HUES6 (cell line): ENCODE results near the gene CNTN5.
"Not testable (repeated sequence)": the region's sequence is repeated elsewhere in the genome, so short reads cannot be mapped to it uniquely, and the experiment has no call there.

Source experiments
- H3K27ac ChIP-seq: 2 replicates; pipeline ENCODE4 v1.7.0; 2013; ENCODE audit warnings: low read depth, mild to moderate bottlenecking, low read length, inconsistent platforms
- H3K27me3 ChIP-seq: 2 replicates; pipeline ENCODE4 v1.6.1; 2013; ENCODE audit warnings: low read length; ENCODE audit not compliant: control insufficient read depth, insufficient read depth
- H3K36me3 ChIP-seq: 2 replicates; pipeline ENCODE4 v1.6.1; 2013; ENCODE audit warnings: low read length; ENCODE audit not compliant: control insufficient read depth, insufficient read depth
- H3K4me1 ChIP-seq: 2 replicates; pipeline ENCODE4 v1.6.1; 2013; ENCODE audit warnings: low read length; ENCODE audit not compliant: control insufficient read depth, insufficient read depth
- H3K4me3 ChIP-seq: 2 replicates; pipeline ENCODE4 v1.5.1; 2013; ENCODE audit warnings: low read depth, low read length
- H3K9ac ChIP-seq: one replicate; pipeline ENCODE4 v1.6.1; 2013; ENCODE audit warnings: mild to moderate bottlenecking, low read length
- H3K9me3 ChIP-seq: 2 replicates; pipeline ENCODE4 v1.6.1; 2013; ENCODE audit warnings: low read depth, low read length; ENCODE audit not compliant: control insufficient read depth, insufficient read depth

Gene CNTN5

GRCh38 chr11:99814021-99814420 lies 793.3 kb downstream of the CNTN5 start:
- Histone ChIP-seq H3K27me3 (no peaks in the 10 kb centered on the region), H3K4me1 (no peaks in the 10 kb centered on the region), H3K9ac (no peak overlapping the region), H3K9me3 (no peaks in the 10 kb centered on the region), H3K4me3 (no peak overlapping the region), H3K36me3 (no peaks in the 10 kb centered on the region), H3K27ac (no peak overlapping the region)

- no peaks in the 10 kb centered on the region for H3K27me3 ChIP-seq
- H3K36me3 ChIP-seq = no peaks in the 10 kb centered on the region
- no peak overlapping the region for H3K9ac ChIP-seq
- H3K27ac ChIP-seq = no peak overlapping the region
- H3K4me1 ChIP-seq = no peaks in the 10 kb centered on the region
- H3K4me3 ChIP-seq = no peak overlapping the region
- H3K9me3 ChIP-seq = no peaks in the 10 kb centered on the region
Observed at GRCh38 chr11:99814738-99815137, 794.0 kb downstream of the CNTN5 start.

GRCh38 chr11:99818991-99819390 lies 798.2 kb downstream of the CNTN5 start:
- H3K9ac ChIP-seq = no peak overlapping the region
- H3K9me3 ChIP-seq = no peaks in the 10 kb centered on the region
- H3K36me3 ChIP-seq = no peaks in the 10 kb centered on the region
- no peaks in the 10 kb centered on the region for H3K27me3 ChIP-seq
- H3K27ac ChIP-seq = no peak overlapping the region
- H3K4me3 ChIP-seq = no peak overlapping the region
- no peaks in the 10 kb centered on the region for H3K4me1 ChIP-seq

GRCh38 chr11:99822846-99823565 lies 802.3 kb downstream of the CNTN5 start:
- no peaks in the 10 kb centered on the region for H3K9me3 ChIP-seq
- no peak overlapping the region for H3K27ac ChIP-seq
- H3K4me1 ChIP-seq = no peaks in the 10 kb centered on the region
- H3K36me3 ChIP-seq = no peaks in the 10 kb centered on the region
- no peaks in the 10 kb centered on the region for H3K27me3 ChIP-seq
- H3K4me3 ChIP-seq = no peak overlapping the region
- H3K9ac ChIP-seq = no peak overlapping the region

- not testable (repeated sequence) for H3K9ac ChIP-seq, H3K4me3 ChIP-seq, H3K27ac ChIP-seq, H3K27me3 ChIP-seq, H3K36me3 ChIP-seq, H3K4me1 ChIP-seq, H3K9me3 ChIP-seq
Observed at GRCh38 chr11:99836739-99837138, 816.0 kb downstream of the CNTN5 start.

GRCh38 chr11:99841885-99842284 lies 821.1 kb downstream of the CNTN5 start:
- Histone ChIP-seq H3K9ac (no peak overlapping the region), H3K4me1 (no peaks in the 10 kb centered on the region), H3K27me3 (no peaks in the 10 kb centered on the region), H3K36me3 (no peaks in the 10 kb centered on the region), H3K9me3 (no peaks in the 10 kb centered on the region), H3K4me3 (no peak overlapping the region), H3K27ac (no peak overlapping the region)

- H3K9ac ChIP-seq = no peak overlapping the region
- no peak overlapping the region for H3K27ac ChIP-seq
- no peaks in the 10 kb centered on the region for H3K4me1 ChIP-seq
- no peak overlapping the region for H3K4me3 ChIP-seq
- H3K9me3 ChIP-seq = no peaks in the 10 kb centered on the region
- no peaks in the 10 kb centered on the region for H3K27me3 ChIP-seq
- H3K36me3 ChIP-seq = no peaks in the 10 kb centered on the region
Observed at GRCh38 chr11:99865951-99866350, 845.2 kb downstream of the CNTN5 start.

GRCh38 chr11:99881610-99882009 lies 860.9 kb downstream of the CNTN5 start:
- H3K9me3 ChIP-seq = no peaks in the 10 kb centered on the region
- H3K36me3 ChIP-seq = no peaks in the 10 kb centered on the region

GRCh38 chr11:99884750-99885149 lies 864.0 kb downstream of the CNTN5 start:
- no peak overlapping the region for H3K9ac ChIP-seq
- no peaks in the 10 kb centered on the region for H3K9me3 ChIP-seq
- no peak overlapping the region for H3K4me3 ChIP-seq
- no peaks in the 10 kb centered on the region for H3K27me3 ChIP-seq
- H3K27ac ChIP-seq = no peak overlapping the region
- no peaks in the 10 kb centered on the region for H3K4me1 ChIP-seq
- no peaks in the 10 kb centered on the region for H3K36me3 ChIP-seq

More at GRCh38 chr11:99881610-99882009, 860.9 kb downstream of the CNTN5 start:
- Histone ChIP-seq H3K27me3 (no peaks in the 10 kb centered on the region), H3K4me3 (no peak overlapping the region), H3K4me1 (no peaks in the 10 kb centered on the region), H3K27ac (no peak overlapping the region), H3K9ac (no peak overlapping the region)

GRCh38 chr11:99887481-99887880 lies 866.7 kb downstream of the CNTN5 start:
- Histone ChIP-seq H3K27me3 (no peaks in the 10 kb centered on the region), H3K4me3 (no peak overlapping the region), H3K4me1 (no peaks in the 10 kb centered on the region), H3K36me3 (no peaks in the 10 kb centered on the region), H3K27ac (no peak overlapping the region), H3K9ac (no peak overlapping the region), H3K9me3 (no peaks in the 10 kb centered on the region)

GRCh38 chr11:99893811-99894210 lies 873.1 kb downstream of the CNTN5 start:
- Histone ChIP-seq H3K4me1 (no peaks in the 10 kb centered on the region), H3K9ac (no peak overlapping the region), H3K27ac (no peak overlapping the region), H3K4me3 (no peak overlapping the region), H3K36me3 (no peaks in the 10 kb centered on the region), H3K27me3 (no peaks in the 10 kb centered on the region), H3K9me3 (no peaks in the 10 kb centered on the region)
